Liver (tissue), 9 donors: ENCODE measurements around the gene CPNE5. TPM values are rescaled to one million over a fixed set of nuclear protein-coding genes. Genes with fewer than 3 reads are reported as not detected.

Experiments
- DNase-seq: peaks from one replicate; pipeline ENCODE4 v3.0.0-alpha.2; 2017; ENCODE audit warnings: low spot score
- H3K27ac ChIP-seq, 2 donors: one replicate each; pipeline ENCODE4 v1.7.0; 2013; ENCODE audit warnings: inconsistent platforms in 2 of 2, low read length in 2 of 2, control low read depth in 1 of 2, low read depth in 1 of 2, mild to moderate bottlenecking in 1 of 2
- H3K27me3 ChIP-seq, 4 donors: one replicate each; pipeline versions ENCODE4 v1.6.1 to v1.7.0; 2013; ENCODE audit warnings: low read length in 3 of 4, inconsistent platforms in 1 of 4, mild to moderate bottlenecking in 1 of 4, moderate library complexity in 1 of 4; ENCODE audit not compliant: control insufficient read depth in 4 of 4, insufficient read depth in 4 of 4
- H3K36me3 ChIP-seq, 4 donors: one replicate each; pipeline versions ENCODE4 v1.6.1 to v1.7.0; 2013; ENCODE audit warnings: low read length in 3 of 4, mild to moderate bottlenecking in 3 of 4, low read depth in 1 of 4, moderate library complexity in 1 of 4; ENCODE audit not compliant: control insufficient read depth in 4 of 4, insufficient read depth in 3 of 4
- H3K4me1 ChIP-seq, 4 donors: one replicate each; pipeline versions ENCODE4 v1.6.1 to v1.7.0; 2013; ENCODE audit warnings: low read length in 3 of 4, mild to moderate bottlenecking in 3 of 4, moderate library complexity in 1 of 4; ENCODE audit not compliant: control insufficient read depth in 4 of 4, insufficient read depth in 4 of 4
- H3K4me3 ChIP-seq, 3 donors: one replicate each; pipeline versions ENCODE4 v1.6.1 to v1.7.0; 2013; ENCODE audit warnings: low read length in 3 of 3, control low read depth in 1 of 3, low read depth in 1 of 3, mild to moderate bottlenecking in 1 of 3
- H3K9ac ChIP-seq, 2 donors: one replicate each; pipeline ENCODE4 v1.7.0; 2013; ENCODE audit warnings: low read length in 2 of 2, mild to moderate bottlenecking in 2 of 2, moderate library complexity in 2 of 2, control low read depth in 1 of 2, low read depth in 1 of 2
- H3K9me3 ChIP-seq, 4 donors: one replicate each; pipeline versions ENCODE4 v1.6.1 to v1.7.0; 2013; ENCODE audit warnings: low read length in 3 of 4; ENCODE audit not compliant: control insufficient read depth in 4 of 4
- CTCF ChIP-seq: fragments of 150-350 bp; IDR thresholded peaks from 2 replicates; pipeline ENCODE4 v1.5.1; 2017; ENCODE audit warnings: improper control_type of control experiment, low read depth, low read length; ENCODE audit not compliant: missing input control
- EGR1 ChIP-seq, 2 donors: IDR thresholded peaks; 2 replicates each; pipeline ENCODE4 v1.6.1; 2016 to 2018; ENCODE audit warnings: antibody characterized with exemption in 2 of 2, low read depth in 2 of 2
- FOXA1 ChIP-seq: IDR thresholded peaks from 2 replicates; pipeline ENCODE4 v1.6.1; 2016; ENCODE audit warnings: antibody characterized with exemption
- FOXA2 ChIP-seq: IDR thresholded peaks from 2 replicates; pipeline ENCODE4 v1.6.1; 2016; ENCODE audit warnings: antibody characterized with exemption
- GABPA ChIP-seq, 2 donors: IDR thresholded peaks in 1 of 2; conservative IDR thresholded peaks in 1 of 2; 2 replicates each; pipeline ENCODE4 v1.6.1; 2016; ENCODE audit warnings: antibody characterized with exemption in 2 of 2, mild to moderate bottlenecking in 1 of 2, moderate library complexity in 1 of 2
- HNF4A ChIP-seq, 2 donors: conservative IDR thresholded peaks; 2 replicates each; pipeline ENCODE4 v1.6.1; 2016; ENCODE audit warnings: antibody characterized with exemption in 2 of 2, mild to moderate bottlenecking in 2 of 2
- HNF4G ChIP-seq: IDR thresholded peaks from 2 replicates; pipeline ENCODE4 v1.6.1; 2016; ENCODE audit warnings: antibody characterized with exemption
- JUND ChIP-seq, 2 donors: IDR thresholded peaks; 2 replicates each; pipeline ENCODE4 v1.6.1; 2016; ENCODE audit warnings: antibody characterized with exemption in 2 of 2
- NR2F2 ChIP-seq: IDR thresholded peaks from 2 replicates; pipeline ENCODE4 v1.6.1; 2016; ENCODE audit warnings: antibody characterized with exemption
- RAD21 ChIP-seq, 2 donors: IDR thresholded peaks; 2 replicates each; pipeline ENCODE4 v1.6.1; 2016; ENCODE audit warnings: antibody characterized with exemption in 2 of 2, mild to moderate bottlenecking in 2 of 2
- RXRA ChIP-seq, 2 donors: IDR thresholded peaks; 2 replicates each; pipeline ENCODE4 v1.6.1; 2017 to 2018; ENCODE audit warnings: antibody characterized with exemption in 2 of 2, mild to moderate bottlenecking in 1 of 2
- SP1 ChIP-seq: IDR thresholded peaks from 2 replicates; pipeline ENCODE4 v1.6.1; 2018; ENCODE audit warnings: antibody characterized with exemption, mild to moderate bottlenecking
- TAF1 ChIP-seq: conservative IDR thresholded peaks from 2 replicates; pipeline ENCODE4 v1.6.1; 2016; ENCODE audit warnings: antibody characterized with exemption, mild to moderate bottlenecking
- YY1 ChIP-seq: IDR thresholded peaks from 2 replicates; pipeline ENCODE4 v1.6.1; 2016; ENCODE audit warnings: antibody characterized with exemption, mild to moderate bottlenecking
- WGBS: extraction: QIAGEN DNeasy Blood & Tissue Kit; methylation state at CpG from one replicate; pipeline ENCODE4 v1.1.7; 2013; 5-methylcytosine and 5-hydroxymethylcytosine counted together
- polyA plus RNA-seq, 2 donors: library from polyadenylated mRNA; stranded (reverse) in 1 of 2; unstranded in 1 of 2; fragments of 200-250 nt in 1 of 2; fragments of >200 nt in 1 of 2; fragmentation: Nextera tagmentation in 1 of 2; extraction: Ambion mirVana in 1 of 2; gene quantifications; one replicate each; pipeline versions ENCODE4 v1.2.1 to v1.2.3, GENCODE V29; 2013 to 2015
- total RNA-seq, 2 donors: library from RNA; depleted of rRNA; stranded (reverse); fragments of >200 nt; gene quantifications; one replicate each; pipeline ENCODE4 v1.2.3, GENCODE V29; 2014
- TF ChIP-seq, protein P1 (sequence below): IDR thresholded peaks from 2 replicates; pipeline ENCODE4 v1.6.1; 2016; ENCODE audit warnings: antibody characterized with exemption
- TF ChIP-seq, protein P2 (sequence below): IDR thresholded peaks from 2 replicates; pipeline ENCODE4 v1.6.1; 2016; ENCODE audit warnings: antibody characterized with exemption, mild to moderate bottlenecking
- TF ChIP-seq, protein P3 (sequence below): IDR thresholded peaks from 2 replicates; pipeline ENCODE4 v1.6.1; 2016; ENCODE audit warnings: antibody characterized with exemption
- TF ChIP-seq, protein P4 (sequence below): IDR thresholded peaks from 2 replicates; pipeline ENCODE4 v1.6.1; 2016; ENCODE audit warnings: antibody characterized with exemption
- donor health status: healthy.
- donor health status: healthy.
- donor health status: healthy.
- donor health status: healthy.
- donor health status: healthy.

The CPNE5 gene
- total and polyA plus RNA-seq, 4 donors = 0.24 to 1.1 (median 0.44) TPM

DNA sequence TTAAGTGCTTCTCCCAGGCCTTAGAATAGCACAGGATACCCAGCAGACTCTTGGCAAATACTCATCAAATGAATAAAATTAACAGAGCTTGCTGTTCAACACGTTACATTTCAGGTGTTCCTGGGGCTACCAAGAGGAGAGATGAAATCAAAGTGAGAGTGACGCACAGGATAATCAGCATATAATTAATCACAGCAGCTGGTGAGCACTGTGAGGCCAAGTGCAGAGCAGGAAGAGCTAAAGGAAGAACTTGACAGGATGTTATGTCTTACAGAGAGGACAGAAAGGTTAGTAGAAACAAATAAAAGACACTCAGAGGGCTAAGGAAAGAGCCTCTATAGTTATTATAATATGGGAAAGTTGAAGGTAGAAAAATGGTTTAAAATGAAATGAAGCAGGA is 26.6 kb upstream of the CPNE5 start:
- Histone ChIP-seq H3K9ac (no peak overlapping the region), H3K9me3 (no peaks in the 10 kb centered on the region), H3K27me3 (no peaks in the 10 kb centered on the region), H3K36me3 (peaks cover 0 to 4% (median 2%) of the 10 kb centered on the region in 4 donors), H3K4me3 (no peak overlapping the region), H3K4me1 (no peaks in the 10 kb centered on the region), H3K27ac (no peak overlapping the region)
- WGBS = 85% methylated on average over 2 of the region's 2 CpGs
- TF ChIP-seq EGR1 (IDR thresholded peaks at IDR 0.05; ENCODE audit: low read depth in 2 of 2) = no peak
- no peak for TF ChIP-seq SP1
- TF ChIP-seq JUND (IDR thresholded peaks at IDR 0.05) = no peak
- TF ChIP-seq RXRA (IDR thresholded peaks at IDR 0.05) = no peak
- no peak for TF ChIP-seq HNF4G
- TF ChIP-seq CTCF = no peak
- TF ChIP-seq, protein P1, sequence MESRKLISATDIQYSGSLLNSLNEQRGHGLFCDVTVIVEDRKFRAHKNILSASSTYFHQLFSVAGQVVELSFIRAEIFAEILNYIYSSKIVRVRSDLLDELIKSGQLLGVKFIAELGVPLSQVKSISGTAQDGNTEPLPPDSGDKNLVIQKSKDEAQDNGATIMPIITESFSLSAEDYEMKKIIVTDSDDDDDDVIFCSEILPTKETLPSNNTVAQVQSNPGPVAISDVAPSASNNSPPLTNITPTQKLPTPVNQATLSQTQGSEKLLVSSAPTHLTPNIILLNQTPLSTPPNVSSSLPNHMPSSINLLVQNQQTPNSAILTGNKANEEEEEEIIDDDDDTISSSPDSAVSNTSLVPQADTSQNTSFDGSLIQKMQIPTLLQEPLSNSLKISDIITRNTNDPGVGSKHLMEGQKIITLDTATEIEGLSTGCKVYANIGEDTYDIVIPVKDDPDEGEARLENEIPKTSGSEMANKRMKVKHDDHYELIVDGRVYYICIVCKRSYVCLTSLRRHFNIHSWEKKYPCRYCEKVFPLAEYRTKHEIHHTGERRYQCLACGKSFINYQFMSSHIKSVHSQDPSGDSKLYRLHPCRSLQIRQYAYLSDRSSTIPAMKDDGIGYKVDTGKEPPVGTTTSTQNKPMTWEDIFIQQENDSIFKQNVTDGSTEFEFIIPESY = no peak
- no peak for TF ChIP-seq RAD21 (IDR thresholded peaks at IDR 0.05)
- no peak for TF ChIP-seq FOXA2
- TF ChIP-seq, protein P2, sequence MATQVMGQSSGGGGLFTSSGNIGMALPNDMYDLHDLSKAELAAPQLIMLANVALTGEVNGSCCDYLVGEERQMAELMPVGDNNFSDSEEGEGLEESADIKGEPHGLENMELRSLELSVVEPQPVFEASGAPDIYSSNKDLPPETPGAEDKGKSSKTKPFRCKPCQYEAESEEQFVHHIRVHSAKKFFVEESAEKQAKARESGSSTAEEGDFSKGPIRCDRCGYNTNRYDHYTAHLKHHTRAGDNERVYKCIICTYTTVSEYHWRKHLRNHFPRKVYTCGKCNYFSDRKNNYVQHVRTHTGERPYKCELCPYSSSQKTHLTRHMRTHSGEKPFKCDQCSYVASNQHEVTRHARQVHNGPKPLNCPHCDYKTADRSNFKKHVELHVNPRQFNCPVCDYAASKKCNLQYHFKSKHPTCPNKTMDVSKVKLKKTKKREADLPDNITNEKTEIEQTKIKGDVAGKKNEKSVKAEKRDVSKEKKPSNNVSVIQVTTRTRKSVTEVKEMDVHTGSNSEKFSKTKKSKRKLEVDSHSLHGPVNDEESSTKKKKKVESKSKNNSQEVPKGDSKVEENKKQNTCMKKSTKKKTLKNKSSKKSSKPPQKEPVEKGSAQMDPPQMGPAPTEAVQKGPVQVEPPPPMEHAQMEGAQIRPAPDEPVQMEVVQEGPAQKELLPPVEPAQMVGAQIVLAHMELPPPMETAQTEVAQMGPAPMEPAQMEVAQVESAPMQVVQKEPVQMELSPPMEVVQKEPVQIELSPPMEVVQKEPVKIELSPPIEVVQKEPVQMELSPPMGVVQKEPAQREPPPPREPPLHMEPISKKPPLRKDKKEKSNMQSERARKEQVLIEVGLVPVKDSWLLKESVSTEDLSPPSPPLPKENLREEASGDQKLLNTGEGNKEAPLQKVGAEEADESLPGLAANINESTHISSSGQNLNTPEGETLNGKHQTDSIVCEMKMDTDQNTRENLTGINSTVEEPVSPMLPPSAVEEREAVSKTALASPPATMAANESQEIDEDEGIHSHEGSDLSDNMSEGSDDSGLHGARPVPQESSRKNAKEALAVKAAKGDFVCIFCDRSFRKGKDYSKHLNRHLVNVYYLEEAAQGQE = no peak
- TF ChIP-seq NR2F2 = no peak
- no peak for TF ChIP-seq YY1
- no peak for TF ChIP-seq GABPA (IDR thresholded peaks at IDR 0.05 in 1 of 2, conservative IDR thresholded peaks at IDR 0.05 in 1 of 2)
- no peak for TF ChIP-seq FOXA1
- TF ChIP-seq TAF1 = no peak
- TF ChIP-seq HNF4A (conservative IDR thresholded peaks at IDR 0.05) = no peak
- TF ChIP-seq, protein P3, sequence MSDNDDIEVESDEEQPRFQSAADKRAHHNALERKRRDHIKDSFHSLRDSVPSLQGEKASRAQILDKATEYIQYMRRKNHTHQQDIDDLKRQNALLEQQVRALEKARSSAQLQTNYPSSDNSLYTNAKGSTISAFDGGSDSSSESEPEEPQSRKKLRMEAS = no peak
- TF ChIP-seq, protein P4, sequence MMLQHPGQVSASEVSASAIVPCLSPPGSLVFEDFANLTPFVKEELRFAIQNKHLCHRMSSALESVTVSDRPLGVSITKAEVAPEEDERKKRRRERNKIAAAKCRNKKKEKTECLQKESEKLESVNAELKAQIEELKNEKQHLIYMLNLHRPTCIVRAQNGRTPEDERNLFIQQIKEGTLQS = no peak
- DNase-seq = no peak
